ENCODE data around the gene CAP2.
"Not testable (repeated sequence)": the region's sequence is repeated elsewhere in the genome, so short reads cannot be mapped to it uniquely, and the experiment has no call there.

CAP2 gene

DNA sequence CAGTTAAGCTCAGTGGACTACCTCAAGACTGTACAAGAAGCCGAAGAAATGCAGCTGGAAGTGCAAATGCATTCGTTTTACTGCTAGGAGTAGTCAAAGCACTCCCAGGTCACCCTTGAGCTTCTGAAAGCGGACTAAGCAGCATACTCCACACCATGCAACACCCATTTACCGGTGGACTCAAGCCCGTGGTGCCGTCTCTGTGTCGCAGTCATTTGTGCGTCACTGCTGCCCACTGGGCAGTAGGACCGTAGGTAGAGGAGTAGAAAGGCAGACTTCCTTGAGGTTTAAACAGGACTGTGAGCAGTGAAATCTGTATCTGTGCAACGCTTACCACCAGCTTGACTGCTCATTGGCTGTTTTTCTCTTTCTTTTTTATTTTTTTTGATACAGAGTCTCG lies 117.7 kb downstream of the CAP2 start:
- no peak overlapping the region for H3K27ac ChIP-seq
- DNase-seq (ENCODE audit: low read depth, low spot score): no peak
- no peak overlapping the region for H3K4me3 ChIP-seq
- H3K9me3 ChIP-seq (ENCODE audit: low read depth, low read length): no peaks in the 10 kb centered on the region
- H3K9ac ChIP-seq (ENCODE audit: insufficient read length): no peak overlapping the region
- no peak for TF ChIP-seq EZH2 (IDR thresholded peaks at IDR 0.05)
- no peak for TF ChIP-seq FOXP2 (optimal IDR thresholded peaks at IDR 0.05; ENCODE audit: control extremely low read depth, extremely low read length, insufficient read depth)
- TF ChIP-seq POLR2AphosphoS5 (IDR thresholded peaks at IDR 0.05; ENCODE audit: borderline replicate concordance, low read depth, low read length): no peak
- H3K36me3 ChIP-seq (ENCODE audit: insufficient read depth, low read length): no peaks in the 10 kb centered on the region

DNA sequence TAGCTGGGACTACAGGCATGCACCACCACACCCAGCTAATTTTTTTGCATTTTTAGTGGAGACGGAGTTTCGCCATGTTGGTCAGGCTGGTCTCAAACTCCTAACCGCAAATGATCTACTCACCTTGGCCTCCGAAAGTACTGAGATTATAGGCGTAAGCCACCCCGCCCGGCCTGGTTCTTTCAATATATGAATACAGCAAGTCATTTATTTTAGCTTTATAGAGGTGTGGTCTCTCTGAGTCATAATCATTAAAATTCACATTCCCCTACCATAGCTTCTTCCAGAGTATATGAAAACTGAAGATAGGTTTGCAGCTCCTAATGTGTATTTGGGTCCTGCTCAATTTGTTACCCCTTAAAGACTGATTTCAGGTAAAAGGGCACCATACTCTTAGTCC lies 118.2 kb downstream of the CAP2 start:
- Histone ChIP-seq H3K9me3 (ENCODE audit: low read depth, low read length) (no peaks in the 10 kb centered on the region), H3K9ac (ENCODE audit: insufficient read length) (no peak overlapping the region), H3K4me3 (no peak overlapping the region), H3K36me3 (ENCODE audit: insufficient read depth, low read length) (no peaks in the 10 kb centered on the region), H3K27ac (no peak overlapping the region)
- no peak for DNase-seq (ENCODE audit: low read depth, low spot score)
- no peak for TF ChIP-seq POLR2AphosphoS5 (IDR thresholded peaks at IDR 0.05; ENCODE audit: borderline replicate concordance, low read depth, low read length)
- no peak for TF ChIP-seq FOXP2 (optimal IDR thresholded peaks at IDR 0.05; ENCODE audit: control extremely low read depth, extremely low read length, insufficient read depth)
- no peak for TF ChIP-seq EZH2 (IDR thresholded peaks at IDR 0.05)

DNA sequence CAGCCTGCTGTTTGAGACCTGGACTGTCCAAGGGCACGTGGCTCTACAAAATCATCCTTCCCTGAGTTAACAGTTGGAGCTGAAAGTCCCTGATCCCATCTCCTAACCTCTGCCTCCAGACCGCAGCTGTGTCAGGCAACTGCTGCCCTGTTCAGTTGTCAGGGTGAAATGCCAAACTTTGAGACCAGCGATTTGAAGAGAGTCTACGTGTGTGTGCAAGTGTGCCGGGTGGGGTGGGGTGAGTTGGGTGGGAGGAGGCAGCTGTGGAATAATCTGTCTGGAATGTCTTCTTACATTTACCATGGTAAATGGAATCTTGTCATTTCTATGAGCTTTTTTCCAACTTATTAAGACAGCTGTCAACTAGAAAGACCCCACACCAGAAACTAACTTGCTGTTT lies 125.7 kb downstream of the CAP2 start:
- no peak overlapping the region for H3K27ac ChIP-seq
- DNase-seq (ENCODE audit: low read depth, low spot score): no peak

DNA sequence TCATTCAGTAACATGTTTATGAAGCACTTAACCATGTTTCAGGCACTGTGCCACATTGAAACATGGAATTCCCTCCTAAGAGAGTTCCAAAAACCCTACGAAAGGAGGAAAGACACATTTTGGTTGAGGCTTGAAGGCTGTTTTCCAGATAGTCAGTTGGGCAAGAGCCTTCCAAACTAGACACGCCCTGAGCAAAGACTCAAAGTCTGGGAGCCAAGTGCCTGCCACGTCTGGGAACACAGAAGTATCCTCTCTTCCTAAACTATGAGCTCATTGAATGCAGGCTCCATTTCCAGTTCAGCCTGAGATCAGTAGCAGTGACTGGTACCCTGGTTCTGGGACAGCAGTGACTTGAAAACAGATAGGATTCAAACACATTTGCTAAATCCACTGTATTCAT lies 132.2 kb downstream of the CAP2 start:
- Histone ChIP-seq H3K9me3 (ENCODE audit: low read depth, low read length) (no peaks in the 10 kb centered on the region), H3K9ac (ENCODE audit: insufficient read length) (no peak overlapping the region), H3K27ac (no peak overlapping the region), H3K4me3 (no peak overlapping the region), H3K36me3 (ENCODE audit: insufficient read depth, low read length) (no peaks in the 10 kb centered on the region)
- DNase-seq (ENCODE audit: low read depth, low spot score): no peak
- TF ChIP-seq FOXP2 (optimal IDR thresholded peaks at IDR 0.05; ENCODE audit: control extremely low read depth, extremely low read length, insufficient read depth): no peak
- no peak for TF ChIP-seq EZH2 (IDR thresholded peaks at IDR 0.05)
- no peak for TF ChIP-seq POLR2AphosphoS5 (IDR thresholded peaks at IDR 0.05; ENCODE audit: borderline replicate concordance, low read depth, low read length)

More for the DNA sequence above, 125.7 kb downstream of the CAP2 start:
- H3K9ac ChIP-seq (ENCODE audit: insufficient read length): no peak overlapping the region
- TF ChIP-seq POLR2AphosphoS5 (IDR thresholded peaks at IDR 0.05; ENCODE audit: borderline replicate concordance, low read depth, low read length) (no peak), EZH2 (IDR thresholded peaks at IDR 0.05) (no peak), FOXP2 (optimal IDR thresholded peaks at IDR 0.05; ENCODE audit: control extremely low read depth, extremely low read length, insufficient read depth) (no peak)
- no peaks in the 10 kb centered on the region for H3K9me3 ChIP-seq (ENCODE audit: low read depth, low read length)
- no peaks in the 10 kb centered on the region for H3K36me3 ChIP-seq (ENCODE audit: insufficient read depth, low read length)
- H3K4me3 ChIP-seq: no peak overlapping the region

DNA sequence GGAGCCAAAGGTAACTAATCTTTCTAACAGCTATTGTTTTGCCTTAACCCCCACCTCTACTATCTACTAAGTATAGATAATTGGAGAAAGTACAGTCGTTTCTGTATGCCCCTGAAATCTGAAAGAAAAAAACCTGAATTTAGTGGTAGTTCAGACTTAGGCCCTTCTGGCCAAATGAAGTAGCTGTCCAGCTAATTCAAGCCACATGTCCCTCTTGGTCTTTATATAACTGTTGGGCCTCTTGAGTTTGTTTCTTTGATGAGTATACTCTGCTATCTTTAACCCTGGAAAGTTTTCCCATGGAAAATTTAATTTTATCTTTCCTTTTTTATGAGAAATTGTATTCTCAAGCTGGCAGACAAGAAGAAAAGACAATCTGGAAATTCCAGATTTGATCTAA lies 133.7 kb downstream of the CAP2 start:
- Histone ChIP-seq H3K9me3 (ENCODE audit: low read depth, low read length) (no peaks in the 10 kb centered on the region), H3K36me3 (ENCODE audit: insufficient read depth, low read length) (no peaks in the 10 kb centered on the region), H3K9ac (ENCODE audit: insufficient read length) (no peak overlapping the region), H3K4me3 (no peak overlapping the region), H3K27ac (no peak overlapping the region)
- DNase-seq (ENCODE audit: low read depth, low spot score): no peak
- TF ChIP-seq EZH2 (IDR thresholded peaks at IDR 0.05) (no peak), FOXP2 (optimal IDR thresholded peaks at IDR 0.05; ENCODE audit: control extremely low read depth, extremely low read length, insufficient read depth) (no peak), POLR2AphosphoS5 (IDR thresholded peaks at IDR 0.05; ENCODE audit: borderline replicate concordance, low read depth, low read length) (no peak)

DNA sequence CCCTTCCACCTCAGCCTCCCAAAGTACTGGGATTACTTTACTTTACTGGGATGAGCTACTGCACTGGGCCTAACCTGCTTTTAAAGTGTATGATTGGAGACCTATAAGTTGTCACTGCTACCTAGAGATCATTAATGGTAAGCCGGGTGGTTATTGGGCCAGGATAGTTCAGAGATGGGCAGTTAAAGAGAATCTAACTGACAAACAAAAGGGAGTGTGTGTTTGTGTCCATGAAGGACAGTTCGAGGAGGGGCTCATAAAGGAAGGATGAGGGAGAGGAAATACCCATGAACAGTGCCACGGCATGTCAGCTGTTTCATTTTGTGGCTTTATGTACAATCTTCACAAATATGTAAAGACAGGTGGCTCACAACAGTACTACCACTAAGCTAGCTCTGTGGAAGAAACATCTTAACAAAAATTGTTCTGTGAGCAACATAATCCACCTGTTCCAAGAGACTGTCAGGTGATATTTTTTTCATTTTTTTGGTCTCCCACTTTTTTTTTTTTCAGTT lies 137.0 kb downstream of the CAP2 start:
- H3K9me3 ChIP-seq (ENCODE audit: low read depth, low read length): no peaks in the 10 kb centered on the region
- no peak overlapping the region for H3K4me3 ChIP-seq
- H3K36me3 ChIP-seq (ENCODE audit: insufficient read depth, low read length): no peaks in the 10 kb centered on the region
- TF ChIP-seq EZH2 (IDR thresholded peaks at IDR 0.05): no peak
- no peak for TF ChIP-seq FOXP2 (optimal IDR thresholded peaks at IDR 0.05; ENCODE audit: control extremely low read depth, extremely low read length, insufficient read depth)
- no peak for TF ChIP-seq POLR2AphosphoS5 (IDR thresholded peaks at IDR 0.05; ENCODE audit: borderline replicate concordance, low read depth, low read length)
- H3K9ac ChIP-seq (ENCODE audit: insufficient read length): no peak overlapping the region
- H3K27ac ChIP-seq: no peak overlapping the region
- no peak for DNase-seq (ENCODE audit: low read depth, low spot score)

DNA sequence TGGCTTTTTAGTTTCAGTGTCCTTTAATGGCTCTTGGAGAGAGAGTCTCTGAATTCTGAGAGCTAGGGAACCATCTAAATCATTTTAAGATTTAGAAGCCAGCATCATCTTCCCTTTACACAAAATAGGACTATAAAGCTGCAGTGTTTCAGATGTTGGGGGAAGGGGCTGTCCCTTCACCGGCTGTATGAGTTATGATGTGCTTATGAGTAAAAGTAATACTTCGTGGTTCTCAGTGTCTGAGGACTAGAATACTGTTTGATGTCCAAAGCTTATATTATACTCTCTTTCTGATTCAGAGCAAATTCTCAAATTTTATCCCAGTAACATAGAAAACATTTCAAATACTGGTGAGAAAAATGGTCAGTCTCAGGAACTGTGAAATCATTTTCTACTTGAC lies 143.2 kb downstream of the CAP2 start:
- no peak for TF ChIP-seq POLR2AphosphoS5 (IDR thresholded peaks at IDR 0.05; ENCODE audit: borderline replicate concordance, low read depth, low read length)
- no peak for DNase-seq (ENCODE audit: low read depth, low spot score)
- Histone ChIP-seq H3K36me3 (ENCODE audit: insufficient read depth, low read length) (no peaks in the 10 kb centered on the region), H3K27ac (no peak overlapping the region), H3K9me3 (ENCODE audit: low read depth, low read length) (no peaks in the 10 kb centered on the region), H3K4me3 (no peak overlapping the region), H3K9ac (ENCODE audit: insufficient read length) (no peak overlapping the region)

DNA sequence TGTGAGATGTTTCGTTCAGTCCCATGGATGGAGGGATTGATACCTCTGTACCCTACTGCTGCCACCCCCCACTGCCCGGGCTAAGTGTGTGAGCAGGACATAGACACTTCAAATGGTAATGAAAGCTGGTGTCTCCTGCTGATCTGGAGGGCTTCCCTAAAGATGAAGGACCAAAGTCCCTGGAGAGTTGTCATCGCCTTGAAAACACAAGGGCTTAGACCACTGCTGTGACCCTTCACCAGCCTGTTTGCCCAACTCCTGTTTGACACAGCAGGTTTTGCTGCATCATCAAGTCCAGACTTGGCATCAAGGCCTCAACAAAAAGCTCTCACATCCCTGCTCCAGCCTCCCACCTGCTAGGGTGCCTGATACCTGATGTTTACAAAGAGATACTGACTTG lies 148.8 kb downstream of the CAP2 start:
- peaks cover 12% of the 10 kb centered on the region; the same call in 1 of the 2 replicates for H3K36me3 ChIP-seq (ENCODE audit: insufficient read depth, low read length)
- no peak overlapping the region for H3K9ac ChIP-seq (ENCODE audit: insufficient read length)
- H3K27ac ChIP-seq: no peak overlapping the region
- TF ChIP-seq POLR2AphosphoS5 (IDR thresholded peaks at IDR 0.05; ENCODE audit: borderline replicate concordance, low read depth, low read length) (no peak), EZH2 (IDR thresholded peaks at IDR 0.05) (no peak), FOXP2 (optimal IDR thresholded peaks at IDR 0.05; ENCODE audit: control extremely low read depth, extremely low read length, insufficient read depth) (no peak)
- no peak overlapping the region for H3K4me3 ChIP-seq
- no peak for DNase-seq (ENCODE audit: low read depth, low spot score)
- no peaks in the 10 kb centered on the region for H3K9me3 ChIP-seq (ENCODE audit: low read depth, low read length)

DNA sequence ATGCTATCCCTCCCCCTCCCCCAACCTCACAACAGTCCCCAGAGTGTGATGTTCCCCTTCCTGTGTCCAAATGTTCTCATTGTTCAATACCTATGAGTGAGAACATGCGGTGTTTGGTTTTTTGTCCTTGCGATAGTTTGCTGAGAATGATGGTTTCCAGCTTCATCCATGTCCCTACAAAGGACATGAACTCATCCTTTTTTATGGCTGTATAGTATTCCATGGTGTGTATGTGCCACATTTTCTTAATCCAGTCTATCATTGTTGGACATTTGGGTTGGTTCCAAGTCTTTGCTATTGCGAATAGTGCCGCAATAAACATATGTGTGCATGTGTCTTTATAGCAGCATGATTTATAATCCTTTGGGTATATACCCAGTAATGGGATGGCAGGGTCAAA lies 152.3 kb downstream of the CAP2 start:
- H3K27ac ChIP-seq; H3K9ac ChIP-seq (ENCODE audit: insufficient read length); H3K9me3 ChIP-seq (ENCODE audit: low read depth, low read length); H3K4me3 ChIP-seq; DNase-seq (ENCODE audit: low read depth, low spot score): not testable (repeated sequence)
- peaks cover 12% of the 10 kb centered on the region; the same call in 1 of the 2 replicates for H3K36me3 ChIP-seq (ENCODE audit: insufficient read depth, low read length)

Data from SK-N-MC (cell line).